Measurements from ENCODE around the gene ABI3BP. TPM values are rescaled to one million over a fixed set of nuclear protein-coding genes. Genes with fewer than 3 reads are reported as not detected.

ABI3BP gene
- total and polyA plus RNA-seq, 4 donors: 21.9 to 87.5 (median 59.9) TPM

DNA sequence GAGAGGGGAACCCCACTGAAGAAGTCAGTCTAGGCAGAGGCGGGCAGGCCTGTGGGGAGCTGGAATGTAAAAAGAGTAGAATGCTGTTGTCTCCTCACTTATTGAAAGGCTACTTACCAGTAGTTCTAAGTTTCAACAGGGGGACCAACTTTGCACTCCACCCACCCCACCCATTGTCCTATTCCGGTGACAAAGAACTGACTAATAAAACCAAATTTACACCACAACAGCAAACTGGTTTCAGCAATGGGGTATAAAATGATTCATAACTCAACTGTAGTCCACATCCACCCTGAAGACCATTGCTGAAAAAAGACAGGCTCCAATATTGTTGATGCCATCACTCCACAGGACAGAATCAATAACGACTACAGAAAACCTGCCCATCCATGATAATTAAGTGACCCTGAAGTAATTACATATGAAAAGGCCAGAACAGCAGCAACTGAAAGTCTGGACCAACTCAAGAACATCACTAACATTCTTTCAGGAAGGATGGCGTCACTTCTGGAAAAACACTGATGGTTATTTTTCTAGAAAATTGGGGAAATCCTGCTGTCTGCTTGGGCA is 80.2 kb downstream of the ABI3BP start:
- 93 to 95% methylated on average over 4 of the region's 4 CpGs for WGBS, 2 donors
- H3K4me1 ChIP-seq (ENCODE audit: control insufficient read depth in 5 of 5, insufficient read depth in 5 of 5, low read length in 5 of 5): no peaks in the 10 kb centered on the region
- no peak overlapping the region for H3K4me3 ChIP-seq
- no peaks in the 10 kb centered on the region for H3K9me3 ChIP-seq (ENCODE audit: control insufficient read depth in 4 of 4, insufficient read depth in 3 of 4, low read length in 3 of 4)
- no peak for DNase-seq
- H3K9ac ChIP-seq (ENCODE audit: insufficient read depth in 1 of 2, low read length in 2 of 2): no peak overlapping the region
- no peak for ATAC-seq (ENCODE audit: insufficient read depth, low FRiP score)
- no peaks in the 10 kb centered on the region for H3K36me3 ChIP-seq (ENCODE audit: control insufficient read depth in 4 of 4, insufficient read depth in 4 of 4, low read length in 4 of 4)
- TF ChIP-seq, protein P1, sequence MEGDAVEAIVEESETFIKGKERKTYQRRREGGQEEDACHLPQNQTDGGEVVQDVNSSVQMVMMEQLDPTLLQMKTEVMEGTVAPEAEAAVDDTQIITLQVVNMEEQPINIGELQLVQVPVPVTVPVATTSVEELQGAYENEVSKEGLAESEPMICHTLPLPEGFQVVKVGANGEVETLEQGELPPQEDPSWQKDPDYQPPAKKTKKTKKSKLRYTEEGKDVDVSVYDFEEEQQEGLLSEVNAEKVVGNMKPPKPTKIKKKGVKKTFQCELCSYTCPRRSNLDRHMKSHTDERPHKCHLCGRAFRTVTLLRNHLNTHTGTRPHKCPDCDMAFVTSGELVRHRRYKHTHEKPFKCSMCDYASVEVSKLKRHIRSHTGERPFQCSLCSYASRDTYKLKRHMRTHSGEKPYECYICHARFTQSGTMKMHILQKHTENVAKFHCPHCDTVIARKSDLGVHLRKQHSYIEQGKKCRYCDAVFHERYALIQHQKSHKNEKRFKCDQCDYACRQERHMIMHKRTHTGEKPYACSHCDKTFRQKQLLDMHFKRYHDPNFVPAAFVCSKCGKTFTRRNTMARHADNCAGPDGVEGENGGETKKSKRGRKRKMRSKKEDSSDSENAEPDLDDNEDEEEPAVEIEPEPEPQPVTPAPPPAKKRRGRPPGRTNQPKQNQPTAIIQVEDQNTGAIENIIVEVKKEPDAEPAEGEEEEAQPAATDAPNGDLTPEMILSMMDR (IDR thresholded peaks at IDR 0.05; ENCODE audit: control extremely low read depth, extremely low read depth): no peak
- no peak overlapping the region for H3K27ac ChIP-seq (ENCODE audit: low read depth in 1 of 2, low read length in 1 of 2)
- no peaks in the 10 kb centered on the region for H3K27me3 ChIP-seq (ENCODE audit: control insufficient read depth in 3 of 3, insufficient read depth in 3 of 3, low read length in 2 of 3)

DNA sequence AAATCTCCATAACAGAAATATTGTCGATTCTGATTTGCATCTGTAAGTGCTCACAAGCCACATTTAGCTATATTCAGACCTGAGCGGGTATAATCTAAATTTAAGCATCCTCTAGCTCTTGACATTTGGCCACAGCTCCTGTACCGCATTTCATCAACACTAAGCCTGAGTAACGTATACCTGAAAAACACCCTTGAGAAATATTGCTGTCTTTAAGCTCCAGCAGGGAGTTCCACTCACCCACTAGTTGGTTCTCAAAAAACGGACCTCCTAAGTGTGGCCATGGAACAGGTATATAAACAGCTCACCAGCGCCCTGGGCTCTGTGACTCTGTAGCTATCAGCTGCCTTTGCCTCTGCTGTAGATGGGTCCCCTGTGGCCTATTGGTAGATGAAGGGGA is 80.7 kb downstream of the ABI3BP start:
- WGBS, 2 donors: 87 to 96% methylated on average over 6 of the region's 6 CpGs
- Histone ChIP-seq H3K4me1 (ENCODE audit: control insufficient read depth in 5 of 5, insufficient read depth in 5 of 5, low read length in 5 of 5) (no peaks in the 10 kb centered on the region), H3K27ac (ENCODE audit: low read depth in 1 of 2, low read length in 1 of 2) (no peak overlapping the region)

DNA sequence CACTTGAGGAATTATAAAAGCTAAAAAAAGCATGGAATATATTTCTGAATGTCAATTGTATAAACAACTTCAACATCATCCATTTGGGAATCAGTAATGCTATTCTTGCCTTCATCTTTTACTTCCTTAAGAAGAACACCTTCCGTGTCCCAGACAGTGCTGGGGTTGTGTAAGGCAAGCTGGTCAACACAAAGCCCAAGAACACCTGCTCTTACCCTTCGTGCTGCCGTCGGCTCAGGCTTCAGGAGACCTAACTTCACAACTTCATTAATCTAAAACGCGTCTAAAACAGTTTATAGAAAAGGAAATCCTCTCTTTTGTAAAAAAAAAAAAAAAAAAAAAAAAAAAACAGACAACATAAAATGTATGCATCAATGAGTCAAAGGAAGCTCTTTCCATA is 81.3 kb downstream of the ABI3BP start:
- Histone ChIP-seq H3K27ac (ENCODE audit: low read depth in 1 of 2, low read length in 1 of 2) (no peak overlapping the region), H3K36me3 (ENCODE audit: control insufficient read depth in 4 of 4, insufficient read depth in 4 of 4, low read length in 4 of 4) (no peaks in the 10 kb centered on the region), H3K9ac (ENCODE audit: insufficient read depth in 1 of 2, low read length in 2 of 2) (no peak overlapping the region), H3K4me1 (ENCODE audit: control insufficient read depth in 5 of 5, insufficient read depth in 5 of 5, low read length in 5 of 5) (no peaks in the 10 kb centered on the region), H3K27me3 (ENCODE audit: control insufficient read depth in 3 of 3, insufficient read depth in 3 of 3, low read length in 2 of 3) (no peaks in the 10 kb centered on the region), H3K9me3 (ENCODE audit: control insufficient read depth in 4 of 4, insufficient read depth in 3 of 4, low read length in 3 of 4) (no peaks in the 10 kb centered on the region), H3K4me3 (no peak overlapping the region)
- WGBS, 2 donors: 76 to 88% methylated on average over 6 of the region's 6 CpGs
- DNase-seq (no peak), ATAC-seq (ENCODE audit: insufficient read depth, low FRiP score) (no peak)
- TF ChIP-seq, protein P1 (IDR thresholded peaks at IDR 0.05; ENCODE audit: control extremely low read depth, extremely low read depth): no peak

More for the DNA sequence above, 80.7 kb downstream of the ABI3BP start:
- DNase-seq (no peak), ATAC-seq (ENCODE audit: insufficient read depth, low FRiP score) (no peak)
- no peaks in the 10 kb centered on the region for H3K9me3 ChIP-seq (ENCODE audit: control insufficient read depth in 4 of 4, insufficient read depth in 3 of 4, low read length in 3 of 4)
- H3K4me3 ChIP-seq: no peak overlapping the region
- no peak overlapping the region for H3K9ac ChIP-seq (ENCODE audit: insufficient read depth in 1 of 2, low read length in 2 of 2)
- no peaks in the 10 kb centered on the region for H3K36me3 ChIP-seq (ENCODE audit: control insufficient read depth in 4 of 4, insufficient read depth in 4 of 4, low read length in 4 of 4)
- no peaks in the 10 kb centered on the region for H3K27me3 ChIP-seq (ENCODE audit: control insufficient read depth in 3 of 3, insufficient read depth in 3 of 3, low read length in 2 of 3)
- TF ChIP-seq, protein P1 (IDR thresholded peaks at IDR 0.05; ENCODE audit: control extremely low read depth, extremely low read depth): no peak

DNA sequence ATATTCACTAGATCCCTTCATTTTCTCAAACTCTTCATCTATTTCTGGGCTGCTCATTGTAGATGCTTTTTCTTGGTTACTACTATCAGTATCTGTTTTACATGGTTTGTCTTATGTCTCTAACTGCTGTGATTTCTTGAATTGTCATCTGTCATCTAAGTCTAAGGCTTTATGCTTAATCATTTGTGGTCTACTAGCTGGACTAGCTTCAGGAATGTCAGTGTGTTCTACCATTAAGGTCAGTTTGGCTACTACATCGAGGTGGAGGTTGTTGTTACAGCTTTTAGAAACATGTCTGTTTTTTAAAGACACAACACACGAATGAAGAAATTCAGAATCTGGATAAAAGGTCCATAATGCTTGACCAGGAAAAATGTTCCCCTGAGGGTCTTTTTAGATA is 82.2 kb downstream of the ABI3BP start:
- ATAC-seq (ENCODE audit: insufficient read depth, low FRiP score): no peak
- Histone ChIP-seq H3K9ac (ENCODE audit: insufficient read depth in 1 of 2, low read length in 2 of 2) (no peak overlapping the region), H3K36me3 (ENCODE audit: control insufficient read depth in 4 of 4, insufficient read depth in 4 of 4, low read length in 4 of 4) (no peaks in the 10 kb centered on the region), H3K4me3 (no peak overlapping the region), H3K27ac (ENCODE audit: low read depth in 1 of 2, low read length in 1 of 2) (no peak overlapping the region), H3K4me1 (ENCODE audit: control insufficient read depth in 5 of 5, insufficient read depth in 5 of 5, low read length in 5 of 5) (no peaks in the 10 kb centered on the region), H3K27me3 (ENCODE audit: control insufficient read depth in 3 of 3, insufficient read depth in 3 of 3, low read length in 2 of 3) (no peaks in the 10 kb centered on the region), H3K9me3 (ENCODE audit: control insufficient read depth in 4 of 4, insufficient read depth in 3 of 4, low read length in 3 of 4) (no peaks in the 10 kb centered on the region)
- TF ChIP-seq, protein P1 (IDR thresholded peaks at IDR 0.05; ENCODE audit: control extremely low read depth, extremely low read depth): no peak
- 82 to 87% methylated on average over 2 of the region's 2 CpGs for WGBS, 2 donors
- DNase-seq: no peak
